K562 (cell line): ENCODE data around the gene PITPNB.

Experiments
- CTCF ChIP-seq, 3 experiments: IDR thresholded peaks in 2 of 3; conservative IDR thresholded peaks in 1 of 3; 2 replicates each; pipeline ENCODE4 v1.5.1; 2011 to 2012; ENCODE audit warnings: low read length in 3 of 3, mild to moderate bottlenecking in 3 of 3, control low read depth in 2 of 3, improper control_type of control experiment in 1 of 3, inconsistent platforms in 1 of 3, low read depth in 1 of 3, mixed read lengths in 1 of 3, moderate library complexity in 1 of 3; ENCODE audit not compliant: insufficient read depth in 2 of 3
- KLF16 ChIP-seq: IDR thresholded peaks from 2 replicates; pipeline ENCODE4 v1.6.1; 2016; ENCODE audit warnings: antibody characterized with exemption
- ZNF165 ChIP-seq: fragments of 250-450 bp; sonication (Bioruptor Pico); IDR thresholded peaks from 2 replicates; pipeline ENCODE4 v1.4.0; 2020; ENCODE audit warnings: borderline replicate concordance
- ZNF655 ChIP-seq: fragments of 250-450 bp; sonication (Bioruptor Pico); IDR thresholded peaks from 2 replicates; pipeline ENCODE4 v1.5.0; 2021

GRCh38 chr22:27871306-27872014 is 47.6 kb downstream of the PITPNB start:
- no peak for TF ChIP-seq CTCF (IDR thresholded peaks at IDR 0.05 in 2 of 3, conservative IDR thresholded peaks at IDR 0.05 in 1 of 3; ENCODE audit: insufficient read depth in 2 of 3, low read depth in 1 of 3, low read length in 3 of 3)
- no peak for TF ChIP-seq KLF16
- no peak for TF ChIP-seq ZNF165
- TF ChIP-seq ZNF655 (CRISPR knock-in tag) = no peak
